ENCODE data around the gene ZNF844.
"Not testable (repeated sequence)": the region's sequence is repeated elsewhere in the genome, so short reads cannot be mapped to it uniquely, and the experiment has no call there.

Gene ZNF844

GRCh38 chr19:12098040-12098439 is 33.5 kb downstream of the ZNF844 start:
- no peak for TF ChIP-seq CTCF (IDR thresholded peaks at IDR 0.05; ENCODE audit: insufficient read depth, low read length)
- peak; percentile 54; the same call in 1 of the 2 replicates for TF ChIP-seq SPI1 (IDR thresholded peaks at IDR 0.05; ENCODE audit: borderline replicate concordance, low read depth)
- no peak for TF ChIP-seq GABPA (IDR thresholded peaks at IDR 0.05; ENCODE audit: low read depth)
- TF ChIP-seq REST (IDR thresholded peaks at IDR 0.05; ENCODE audit: insufficient replicate concordance, low read depth), result no peak
- Histone ChIP-seq H3K4me3 (replicated peaks; ENCODE audit: insufficient read depth, low read length) (no peak overlapping the region), H3K27me3 (ENCODE audit: insufficient read depth, poor library complexity, severe bottlenecking) (no peaks in the 10 kb centered on the region), H3K27ac (replicated peaks) (no peak overlapping the region; the same call in 1 of the 2 replicates)
- DNase-seq (ENCODE audit: low read depth in 1 of 2, low spot score in 1 of 2), result peak; percentile 6 to 56

- not testable (repeated sequence) for H3K27me3 ChIP-seq (ENCODE audit: insufficient read depth, poor library complexity, severe bottlenecking); DNase-seq (ENCODE audit: low read depth in 1 of 2, low spot score in 1 of 2); H3K4me3 ChIP-seq (replicated peaks; ENCODE audit: insufficient read depth, low read length); H3K27ac ChIP-seq (replicated peaks)
Observed at GRCh38 chr19:12103909-12104308, 39.4 kb downstream of the ZNF844 start.

- DNase-seq (ENCODE audit: low read depth in 1 of 2, low spot score in 1 of 2), result no peak
- no peak overlapping the region for H3K27ac ChIP-seq (replicated peaks)
- TF ChIP-seq CTCF (IDR thresholded peaks at IDR 0.05; ENCODE audit: insufficient read depth, low read length), result no peak
- TF ChIP-seq SPI1 (IDR thresholded peaks at IDR 0.05; ENCODE audit: borderline replicate concordance, low read depth), result no peak
- H3K4me3 ChIP-seq (replicated peaks; ENCODE audit: insufficient read depth, low read length), result no peak overlapping the region
- no peaks in the 10 kb centered on the region for H3K27me3 ChIP-seq (ENCODE audit: insufficient read depth, poor library complexity, severe bottlenecking)
Observed at GRCh38 chr19:12111176-12111575, 46.6 kb downstream of the ZNF844 start.

GRCh38 chr19:12111943-12112637 is 47.6 kb downstream of the ZNF844 start:
- H3K4me3 ChIP-seq (replicated peaks; ENCODE audit: insufficient read depth, low read length), result no peak overlapping the region
- H3K27me3 ChIP-seq (ENCODE audit: insufficient read depth, poor library complexity, severe bottlenecking), result no peaks in the 10 kb centered on the region
- TF ChIP-seq POLR2AphosphoS5 (IDR thresholded peaks at IDR 0.05; ENCODE audit: low read depth) (no peak), GABPA (IDR thresholded peaks at IDR 0.05; ENCODE audit: low read depth) (no peak), SPI1 (IDR thresholded peaks at IDR 0.05; ENCODE audit: borderline replicate concordance, low read depth) (no peak), CTCF (IDR thresholded peaks at IDR 0.05; ENCODE audit: insufficient read depth, low read length) (no peak), REST (IDR thresholded peaks at IDR 0.05; ENCODE audit: insufficient replicate concordance, low read depth) (no peak)
- no peak overlapping the region for H3K27ac ChIP-seq (replicated peaks)
- no peak for DNase-seq (ENCODE audit: low read depth in 1 of 2, low spot score in 1 of 2)

Data from HL-60 (cell line).